ENCODE measurements around the gene RYR2.

Gene RYR2

GRCh38 chr1:237181743-237182317 lies 139.8 kb downstream of the RYR2 start:
- H3K79me2 ChIP-seq (ENCODE audit: low read length), result no peaks in the 10 kb centered on the region
- TF ChIP-seq CTCF (IDR thresholded peaks at IDR 0.05; ENCODE audit: low read depth, low read length), result no peak
- TF ChIP-seq EZH2phosphoT487 (IDR thresholded peaks at IDR 0.05; ENCODE audit: low read depth), result no peak
- no peaks in the 10 kb centered on the region for H3K36me3 ChIP-seq (replicated peaks; ENCODE audit: low read depth, low read length)
- H3K4me3 ChIP-seq (ENCODE audit: low read length), result no peak overlapping the region
- no peaks in the 10 kb centered on the region for H3K4me1 ChIP-seq (ENCODE audit: low read length)
- H3K27me3 ChIP-seq (ENCODE audit: low read depth, low read length), result peaks cover 21% of the 10 kb centered on the region; the same call in 1 of the 2 replicates
- no peaks in the 10 kb centered on the region; the same call in 1 of the 2 replicates for H4K20me1 ChIP-seq (ENCODE audit: insufficient read depth, low read length)
- H2AFZ ChIP-seq (ENCODE audit: low read depth, low read length), result no peak overlapping the region
- no peak overlapping the region for H3K27ac ChIP-seq (ENCODE audit: low read length)
- H3K9me3 ChIP-seq (ENCODE audit: insufficient read depth, low read length), result no peaks in the 10 kb centered on the region
- H3K4me2 ChIP-seq (ENCODE audit: low read length), result no peak overlapping the region
- H3K9ac ChIP-seq (ENCODE audit: low read length), result no peak overlapping the region

- Histone ChIP-seq H3K9me3 (ENCODE audit: insufficient read depth, low read length) (no peaks in the 10 kb centered on the region), H3K4me2 (ENCODE audit: low read length) (no peak overlapping the region), H3K36me3 (replicated peaks; ENCODE audit: low read depth, low read length) (no peaks in the 10 kb centered on the region), H3K4me3 (ENCODE audit: low read length) (no peak overlapping the region), H3K79me2 (ENCODE audit: low read length) (no peaks in the 10 kb centered on the region), H4K20me1 (ENCODE audit: insufficient read depth, low read length) (no peaks in the 10 kb centered on the region; the same call in 1 of the 2 replicates), H3K9ac (ENCODE audit: low read length) (no peak overlapping the region), H3K4me1 (ENCODE audit: low read length) (no peaks in the 10 kb centered on the region), H3K27me3 (ENCODE audit: low read depth, low read length) (peaks cover 22% of the 10 kb centered on the region; the same call in 1 of the 2 replicates), H3K27ac (ENCODE audit: low read length) (no peak overlapping the region), H2AFZ (ENCODE audit: low read depth, low read length) (no peak overlapping the region)
- TF ChIP-seq CTCF (IDR thresholded peaks at IDR 0.05; ENCODE audit: low read depth, low read length), result no peak
- no peak for TF ChIP-seq EZH2phosphoT487 (IDR thresholded peaks at IDR 0.05; ENCODE audit: low read depth)
Measured at GRCh38 chr1:237183963-237184540, 142.1 kb downstream of the RYR2 start.

GRCh38 chr1:237186675-237187074 lies 144.7 kb downstream of the RYR2 start:
- TF ChIP-seq EZH2phosphoT487 (IDR thresholded peaks at IDR 0.05; ENCODE audit: low read depth) (no peak), CTCF (IDR thresholded peaks at IDR 0.05; ENCODE audit: low read depth, low read length) (no peak)

GRCh38 chr1:237187842-237188241 lies 145.9 kb downstream of the RYR2 start:
- no peak overlapping the region for H3K9ac ChIP-seq (ENCODE audit: low read length)
- H3K27me3 ChIP-seq (ENCODE audit: low read depth, low read length), result peaks cover 21% of the 10 kb centered on the region; the same call in 1 of the 2 replicates
- no peak overlapping the region for H2AFZ ChIP-seq (ENCODE audit: low read depth, low read length)
- H3K36me3 ChIP-seq (replicated peaks; ENCODE audit: low read depth, low read length), result no peaks in the 10 kb centered on the region
- H3K9me3 ChIP-seq (ENCODE audit: insufficient read depth, low read length), result no peaks in the 10 kb centered on the region
- H4K20me1 ChIP-seq (ENCODE audit: insufficient read depth, low read length), result no peaks in the 10 kb centered on the region; the same call in 1 of the 2 replicates
- H3K4me2 ChIP-seq (ENCODE audit: low read length), result no peak overlapping the region
- TF ChIP-seq CTCF (IDR thresholded peaks at IDR 0.05; ENCODE audit: low read depth, low read length), result no peak
- no peak for TF ChIP-seq EZH2phosphoT487 (IDR thresholded peaks at IDR 0.05; ENCODE audit: low read depth)
- no peaks in the 10 kb centered on the region for H3K4me1 ChIP-seq (ENCODE audit: low read length)
- no peaks in the 10 kb centered on the region for H3K79me2 ChIP-seq (ENCODE audit: low read length)
- no peak overlapping the region for H3K27ac ChIP-seq (ENCODE audit: low read length)
- H3K4me3 ChIP-seq (ENCODE audit: low read length), result no peak overlapping the region

More at GRCh38 chr1:237186675-237187074, 144.7 kb downstream of the RYR2 start:
- H3K4me3 ChIP-seq (ENCODE audit: low read length), result no peak overlapping the region
- H2AFZ ChIP-seq (ENCODE audit: low read depth, low read length), result no peak overlapping the region
- no peak overlapping the region for H3K27ac ChIP-seq (ENCODE audit: low read length)
- peaks cover 21% of the 10 kb centered on the region; the same call in 1 of the 2 replicates for H3K27me3 ChIP-seq (ENCODE audit: low read depth, low read length)
- no peak overlapping the region for H3K9ac ChIP-seq (ENCODE audit: low read length)
- H3K4me2 ChIP-seq (ENCODE audit: low read length), result no peak overlapping the region
- H4K20me1 ChIP-seq (ENCODE audit: insufficient read depth, low read length), result no peaks in the 10 kb centered on the region; the same call in 1 of the 2 replicates
- no peaks in the 10 kb centered on the region for H3K4me1 ChIP-seq (ENCODE audit: low read length)
- H3K79me2 ChIP-seq (ENCODE audit: low read length), result no peaks in the 10 kb centered on the region
- H3K36me3 ChIP-seq (replicated peaks; ENCODE audit: low read depth, low read length), result no peaks in the 10 kb centered on the region
- no peaks in the 10 kb centered on the region for H3K9me3 ChIP-seq (ENCODE audit: insufficient read depth, low read length)

All from OCI-LY3 (cell line).